Posterior cingulate gyrus (tissue), 11 donors: Measurements from ENCODE around the gene ME3.
"Not testable (repeated sequence)": the region's sequence is repeated elsewhere in the genome, so short reads cannot be mapped to it uniquely, and the experiment has no call there.

ENCODE experiments used
- DNase-seq, 10 donors: peaks; one replicate each; pipeline versions ENCODE4 v3.0.0 to v3.0.0-alpha.2; 2020 to 2021; ENCODE audit warnings: mixed read lengths in 3 of 10
- intact Hi-C: fragments of 100-400 bp; cut with DNase I; formaldehyde crosslinking; loops from one replicate; pipeline ENCODE4 v1.15.1; 2023

The ME3 gene

DNA sequence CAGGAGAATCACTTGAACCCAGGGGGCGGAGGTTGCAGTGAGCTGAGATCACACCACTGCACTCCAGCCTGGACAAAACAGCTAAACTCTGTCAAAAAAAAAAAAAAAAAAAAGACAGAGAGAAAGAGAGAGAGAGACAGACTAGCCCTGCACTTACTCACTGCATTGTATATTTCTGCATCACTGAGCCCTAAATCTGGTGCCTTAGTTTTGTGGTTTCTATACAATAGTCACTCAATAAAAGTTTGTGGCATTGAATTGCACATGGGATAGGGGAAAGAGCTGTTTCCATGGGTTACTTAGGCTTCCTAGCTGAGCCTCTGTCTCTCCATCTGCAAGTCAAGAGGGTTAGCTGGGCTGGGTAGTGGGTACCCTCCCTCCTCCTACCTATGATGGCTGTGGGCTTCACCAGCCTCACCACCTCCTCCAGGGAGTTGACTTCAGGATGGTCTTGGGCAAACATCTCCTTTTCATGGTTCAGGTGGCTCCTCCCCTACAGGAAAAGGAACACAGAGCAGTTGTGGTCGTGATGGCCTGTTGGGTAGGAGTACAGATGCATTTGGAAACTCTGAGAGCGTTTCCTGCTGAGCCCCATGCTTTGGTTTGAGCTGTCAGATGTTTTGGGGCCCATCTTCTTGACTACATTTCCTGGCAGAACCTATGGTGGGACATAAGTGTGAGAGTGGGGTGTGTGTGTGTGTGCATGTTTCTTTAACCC lies 224.5 kb downstream of the ME3 start:
- DNase-seq, result no peak
- intact Hi-C loops, result no loop called here

DNA sequence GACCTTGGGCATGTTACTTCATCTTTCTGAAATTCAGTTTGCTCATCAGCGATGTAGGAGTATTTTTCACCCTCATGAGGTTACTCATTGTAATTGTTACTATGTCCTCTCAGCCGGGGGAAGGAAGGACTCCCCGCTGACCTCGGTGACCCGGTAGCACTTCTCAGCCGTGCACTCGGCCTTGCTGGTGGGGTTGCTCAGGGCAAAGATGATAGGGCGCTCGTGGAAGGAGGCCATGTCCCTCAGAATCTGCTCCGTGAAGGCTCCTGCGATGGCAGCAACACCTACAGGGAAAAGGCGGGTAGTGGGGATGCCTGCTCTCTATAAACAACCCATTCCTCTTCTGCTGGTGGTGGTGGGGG lies 225.5 kb downstream of the ME3 start:
- intact Hi-C loops, result no loop called here
- DNase-seq, result no peak

DNA sequence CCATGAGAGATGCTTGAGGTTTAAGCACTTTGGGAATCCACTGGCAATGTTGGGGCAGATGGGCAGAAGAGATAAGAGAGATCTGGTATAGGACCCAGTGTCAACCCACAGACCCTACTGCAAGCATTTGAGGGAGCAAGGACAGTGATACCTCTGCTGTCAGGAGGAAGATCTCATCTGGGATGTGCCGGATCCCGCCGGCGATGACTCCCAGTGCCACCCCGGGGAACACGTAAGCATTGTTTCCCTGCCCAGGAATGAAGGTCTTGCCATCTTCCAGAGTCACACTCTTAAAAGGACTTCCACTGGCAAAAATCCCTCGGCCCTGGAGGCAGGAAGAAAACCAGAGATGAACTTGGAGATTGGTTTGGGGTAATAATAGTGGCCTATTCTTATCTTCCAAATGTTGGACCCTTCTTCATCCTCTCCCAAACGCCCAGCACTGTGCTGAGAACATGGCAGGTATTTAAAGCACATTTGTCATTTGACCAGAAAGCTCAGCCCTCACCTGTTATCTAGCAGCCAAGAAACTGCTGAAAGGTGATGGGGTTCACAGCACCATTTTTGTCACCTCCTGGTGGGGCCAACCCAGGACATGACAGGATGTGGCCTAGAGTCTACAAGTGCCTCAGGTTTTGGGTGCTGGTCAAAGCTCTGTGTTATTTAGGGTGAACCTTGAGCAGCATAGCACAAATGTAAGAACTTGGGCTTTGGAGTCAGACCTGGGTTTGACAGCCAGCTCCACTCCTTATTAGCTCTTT lies 226.1 kb downstream of the ME3 start:
- intact Hi-C loops, result no loop called here
- DNase-seq, result no peak

DNA sequence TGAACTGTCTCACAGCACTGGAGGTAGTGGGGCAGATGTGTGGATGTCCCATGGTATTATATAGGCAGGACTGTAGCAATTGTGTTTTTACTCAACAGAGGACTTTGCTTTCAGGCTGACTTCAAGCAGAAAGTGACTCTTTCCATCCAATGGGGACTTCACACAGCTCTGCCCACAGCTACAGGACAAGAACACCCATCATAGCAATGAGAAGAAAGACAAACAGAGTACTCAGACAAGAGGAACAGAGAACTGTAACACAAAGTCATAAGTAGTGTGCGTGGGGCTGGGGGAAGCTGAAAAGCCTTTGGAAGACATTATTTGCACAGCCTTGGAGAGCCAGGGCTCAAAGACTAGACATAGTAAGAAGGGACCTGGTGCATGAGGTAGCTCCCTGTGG lies 227.4 kb downstream of the ME3 start:
- intact Hi-C loops, result no loop called here
- no peak for DNase-seq

DNA sequence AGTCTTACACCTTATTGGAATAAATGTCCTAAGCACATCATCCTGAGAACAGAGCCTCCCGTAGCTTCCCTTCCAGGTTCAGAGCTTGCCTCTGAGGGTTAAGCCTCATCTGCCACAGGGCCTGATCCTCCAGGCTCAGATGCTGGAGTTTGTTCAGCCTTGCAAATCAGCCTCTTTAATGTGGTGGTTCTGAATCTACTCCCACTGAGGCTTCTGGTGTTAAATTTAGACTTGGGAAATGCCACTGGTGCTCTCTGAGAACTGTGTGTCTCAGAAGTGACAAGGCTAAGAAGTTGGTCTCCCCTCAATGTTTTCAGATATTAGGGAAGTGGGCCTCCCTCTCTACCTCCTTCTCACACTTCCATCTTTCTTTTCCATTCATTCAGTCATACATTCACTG lies 229.0 kb downstream of the ME3 start:
- DNase-seq, result no peak
- intact Hi-C loops, result no loop called here

DNA sequence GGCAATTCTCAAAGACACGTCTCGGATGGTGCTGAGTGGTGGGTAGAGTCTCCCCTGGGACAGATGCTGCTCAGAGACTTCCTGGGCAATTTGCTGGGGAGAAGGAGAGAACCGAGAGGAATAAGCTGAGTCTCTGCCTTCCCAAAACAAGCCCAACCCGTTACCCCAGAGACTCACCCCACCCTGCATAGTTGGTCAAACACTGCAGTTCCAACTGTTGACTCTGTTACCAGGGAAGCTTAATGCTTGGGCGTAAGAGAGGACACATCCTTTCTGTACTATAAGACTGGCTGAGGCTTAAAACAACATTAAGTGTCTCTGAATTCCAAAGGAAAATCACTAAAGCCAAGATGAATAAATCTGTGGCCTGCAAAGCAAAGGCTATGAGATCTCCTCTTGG lies 229.6 kb downstream of the ME3 start:
- DNase-seq, result no peak
- intact Hi-C loops, result no loop called here

DNA sequence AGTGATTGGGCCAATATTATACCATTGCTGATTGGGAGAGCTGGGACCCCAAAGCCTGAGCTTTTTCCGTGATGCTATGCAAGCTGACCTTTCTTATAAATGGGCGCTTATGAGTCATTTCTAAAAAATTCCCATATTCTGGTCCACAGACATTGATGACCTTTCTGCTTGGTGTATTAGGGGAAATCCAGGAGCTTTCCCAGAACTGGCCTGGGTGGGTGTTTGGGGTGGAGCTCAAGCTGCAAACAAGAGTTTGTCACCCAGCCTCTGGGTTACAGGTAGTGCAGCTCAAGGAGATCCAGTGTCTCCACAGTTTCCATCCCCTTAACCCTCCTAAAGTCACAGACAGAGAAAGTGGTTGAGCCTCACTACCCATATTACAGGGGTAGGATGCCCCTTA lies 230.0 kb downstream of the ME3 start:
- intact Hi-C loops, result no loop called here
- DNase-seq, result no peak

DNA sequence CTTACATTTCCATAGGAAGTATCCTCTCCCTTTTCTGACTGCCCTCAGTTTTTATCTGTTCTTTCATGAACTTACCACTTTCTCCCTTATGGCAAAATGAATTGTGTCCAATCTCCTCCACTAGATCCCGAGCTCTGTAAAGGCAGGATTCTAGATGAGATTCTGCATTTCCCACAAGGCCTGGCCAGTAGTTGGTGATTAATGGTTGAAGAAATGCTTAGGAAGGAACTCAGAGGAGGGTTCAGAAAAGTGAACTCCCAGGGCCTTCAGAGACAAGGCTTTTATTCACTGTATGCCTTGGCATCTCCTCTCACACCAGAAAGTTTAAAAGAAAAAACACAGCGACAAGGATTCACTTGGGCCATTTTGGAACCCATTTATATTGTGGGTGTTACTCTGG lies 231.6 kb downstream of the ME3 start:
- no peak for DNase-seq
- intact Hi-C loops, result no loop called here

DNA sequence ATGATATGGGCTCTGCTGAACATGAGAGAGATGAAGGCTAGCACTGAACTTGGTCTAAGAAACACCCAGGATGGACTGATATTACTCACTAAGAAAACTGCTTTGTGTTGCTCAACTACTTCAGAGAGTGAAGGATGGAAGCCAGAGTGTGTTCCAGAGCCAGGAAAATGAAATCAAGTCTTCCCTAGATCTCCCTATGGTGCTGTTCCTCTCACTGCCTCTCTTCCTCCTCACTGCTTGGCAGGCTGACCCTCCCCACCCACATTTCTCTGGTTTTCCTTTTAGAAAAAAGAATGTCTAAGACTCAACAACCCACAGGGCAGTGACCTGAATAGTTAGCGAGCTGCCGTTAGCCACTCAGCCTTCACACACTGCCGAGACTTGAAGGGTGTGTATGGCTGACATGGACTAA lies 232.1 kb downstream of the ME3 start:
- no peak for DNase-seq
- intact Hi-C loops, result no loop called here

DNA sequence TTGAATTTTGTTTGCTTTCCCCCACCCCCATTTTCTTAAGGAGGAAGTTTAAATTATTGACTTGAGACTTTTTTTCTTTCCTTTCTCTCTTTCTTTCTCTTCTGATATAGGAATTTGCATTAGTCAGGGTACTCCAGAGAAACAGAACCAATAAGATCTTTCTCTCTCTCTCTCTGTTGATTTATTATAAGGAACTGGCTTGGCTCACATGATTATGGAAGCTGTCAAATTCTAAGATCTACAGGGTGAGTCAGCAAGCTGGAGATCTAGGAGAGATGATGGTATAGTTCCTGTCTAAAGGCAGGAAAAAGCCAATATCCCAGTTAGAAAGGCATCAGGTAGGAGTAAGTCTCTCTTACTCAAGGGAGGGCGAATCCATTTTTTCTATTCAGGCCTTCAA lies 233.7 kb downstream of the ME3 start:
- DNase-seq, result no peak
- intact Hi-C loops, result no loop called here

DNA sequence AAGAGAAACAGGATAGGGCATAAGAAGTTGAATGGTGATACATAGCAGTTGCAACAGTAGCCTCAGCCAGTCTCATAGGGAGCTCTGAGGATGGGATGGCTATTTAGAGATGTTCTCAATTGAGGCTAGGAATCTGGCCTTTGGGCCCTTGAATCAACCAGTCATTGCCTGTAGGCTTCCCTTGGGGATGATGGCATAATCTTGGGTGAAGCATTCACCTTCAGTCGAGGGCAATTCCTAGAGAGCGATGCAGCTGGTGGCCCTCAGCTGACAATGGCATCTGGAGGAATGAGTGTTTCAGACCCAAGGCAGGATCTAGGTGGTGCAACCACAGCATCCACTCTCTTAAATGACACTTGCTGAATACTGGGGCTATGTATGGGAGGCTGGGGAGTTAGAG lies 236.7 kb downstream of the ME3 start:
- no peak for DNase-seq
- intact Hi-C loops, result no loop called here

DNA sequence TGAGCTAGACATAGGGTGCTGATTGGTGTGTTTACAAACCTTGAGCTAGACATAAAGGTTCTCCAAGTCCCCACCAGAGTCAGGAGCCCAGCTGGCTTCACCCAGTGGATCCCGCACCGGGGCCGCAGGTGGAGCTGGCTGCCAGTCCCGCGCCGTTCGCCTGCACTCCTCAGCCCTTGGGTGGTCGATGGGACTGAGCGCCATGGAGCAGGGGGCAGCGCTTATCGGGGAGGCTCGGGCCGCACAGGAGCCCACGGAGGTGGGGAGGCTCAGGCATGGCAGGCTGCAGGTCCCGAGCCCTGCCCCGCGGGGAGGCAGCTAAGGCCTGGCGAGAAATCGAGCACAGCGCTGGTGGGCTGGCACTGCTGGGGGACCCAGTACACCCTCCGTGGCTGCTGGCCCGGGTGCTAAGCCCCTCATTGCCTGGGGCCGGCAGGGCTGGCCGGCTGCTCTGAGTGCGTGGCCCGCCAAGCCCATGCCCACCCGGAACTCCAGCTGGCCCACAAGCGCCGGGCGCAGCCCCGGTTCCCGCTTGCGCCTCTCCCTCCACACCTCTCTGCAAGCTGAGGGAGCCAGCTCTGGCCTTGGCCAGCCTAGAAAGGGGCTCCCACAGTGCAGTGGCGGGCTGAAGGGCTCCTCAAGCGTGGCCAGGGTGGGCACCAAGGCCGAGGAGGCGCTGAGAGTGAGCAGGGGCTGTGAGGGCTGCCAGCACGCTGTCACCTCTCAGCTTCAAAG lies 238.9 kb downstream of the ME3 start:
- peak in 1 of 10 donors; percentile 76 for DNase-seq
- intact Hi-C loops, result not testable (repeated sequence)

DNA sequence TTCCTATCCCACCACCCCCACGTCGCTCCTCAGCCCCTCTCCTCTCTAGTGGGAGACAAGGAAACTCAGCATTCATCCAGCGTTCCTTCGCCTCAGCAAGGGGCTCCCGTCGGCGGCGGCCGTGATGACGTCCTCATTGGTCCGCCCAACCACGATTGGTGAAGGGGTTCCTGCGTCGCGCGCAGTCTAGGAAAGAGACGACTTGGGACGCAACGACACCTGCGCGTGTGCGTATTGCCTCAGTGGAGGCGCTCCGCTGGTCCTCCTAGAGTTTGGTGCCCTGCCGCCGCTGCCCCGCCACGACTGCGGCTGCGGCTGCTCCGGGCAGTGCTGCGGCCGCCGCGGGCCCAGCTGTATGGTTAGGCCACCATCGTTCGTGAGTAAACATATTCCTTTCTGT lies 241.2 kb downstream of the ME3 start:
- peak in 1 of 10 donors; percentile 59 for DNase-seq
- intact Hi-C loops, result no loop called here

DNA sequence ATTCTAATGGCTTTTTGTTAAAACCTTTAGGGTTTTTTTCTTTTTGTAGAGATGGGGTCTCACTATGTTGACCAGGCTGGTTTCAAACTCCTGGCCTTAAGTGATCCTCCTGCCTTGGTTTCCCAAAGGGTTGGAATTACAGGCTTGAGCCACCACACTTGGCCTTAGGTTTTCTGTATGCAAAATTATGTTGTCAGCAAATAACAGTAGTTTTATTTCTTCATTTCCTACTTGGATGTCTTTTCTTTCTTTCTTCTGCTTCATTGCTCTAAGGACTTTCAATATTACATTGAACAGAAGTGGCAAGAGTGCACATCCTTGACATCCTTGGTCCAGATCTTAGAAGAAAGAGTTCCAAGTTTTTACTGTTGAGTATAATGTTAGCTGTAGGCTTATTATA lies 245.0 kb downstream of the ME3 start:
- intact Hi-C loops, result no loop called here
- DNase-seq, result no peak

DNA sequence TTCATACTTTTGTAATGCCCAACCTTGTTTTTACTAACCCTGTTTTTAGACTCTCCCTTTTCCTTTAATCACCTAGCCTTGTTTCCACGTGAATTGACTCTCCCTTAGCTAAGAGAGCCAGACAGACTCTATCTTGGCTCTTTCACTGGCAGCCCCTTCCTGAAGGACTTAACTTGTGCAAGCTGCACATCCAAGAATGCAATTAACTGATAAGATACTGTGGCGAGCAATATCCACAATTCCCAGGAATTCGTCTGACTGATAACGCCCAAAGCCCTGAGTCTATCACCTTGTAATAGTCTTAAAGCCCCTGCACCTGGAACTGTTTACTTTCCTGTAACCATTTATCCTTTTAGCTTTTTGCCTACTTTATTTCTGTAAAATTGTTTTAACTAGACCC lies 248.9 kb downstream of the ME3 start:
- DNase-seq, intact Hi-C loops: not testable (repeated sequence)

DNA sequence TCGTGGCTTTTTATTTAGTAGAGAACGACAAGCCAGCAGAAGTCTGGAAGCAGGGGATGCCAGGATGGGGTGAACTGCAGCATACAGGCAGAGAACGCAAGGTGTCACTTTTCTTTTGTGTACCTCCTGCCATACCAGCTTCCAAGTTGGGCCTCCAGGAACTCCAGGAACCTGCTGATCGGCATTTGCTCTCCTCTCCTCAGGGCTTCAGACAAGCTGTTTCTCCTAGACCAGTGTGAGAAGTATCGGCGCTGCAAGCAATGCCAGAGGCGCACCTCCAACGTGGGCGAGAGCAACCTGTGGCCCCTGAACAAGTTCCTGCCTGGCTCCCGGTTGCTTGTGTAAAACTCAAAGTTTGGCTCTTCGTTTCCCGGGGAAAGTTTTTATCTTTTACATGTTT lies 250.0 kb downstream of the ME3 start:
- no peak for DNase-seq
- intact Hi-C loops, result no loop called here

DNA sequence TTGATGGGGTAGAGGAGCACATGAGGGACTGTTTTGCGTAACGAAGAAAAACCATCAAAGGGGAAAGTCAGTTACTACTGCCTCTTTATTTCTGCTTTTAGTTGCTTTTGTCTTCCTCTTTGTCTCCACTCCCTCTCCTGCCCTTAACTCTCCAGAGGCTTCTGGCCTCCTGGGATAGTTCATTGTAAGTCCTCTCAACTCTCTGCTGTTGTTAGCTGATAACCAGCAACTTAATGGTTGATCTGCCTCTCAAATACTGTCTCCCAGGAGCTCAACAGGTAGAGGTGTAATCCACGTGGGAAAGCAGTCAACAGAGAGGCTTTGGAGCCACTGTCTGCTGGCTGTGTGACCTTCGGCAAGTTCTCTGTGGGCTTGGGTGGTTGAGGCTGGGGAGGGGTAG lies 250.5 kb downstream of the ME3 start:
- intact Hi-C loops, result no loop called here
- no peak for DNase-seq

DNA sequence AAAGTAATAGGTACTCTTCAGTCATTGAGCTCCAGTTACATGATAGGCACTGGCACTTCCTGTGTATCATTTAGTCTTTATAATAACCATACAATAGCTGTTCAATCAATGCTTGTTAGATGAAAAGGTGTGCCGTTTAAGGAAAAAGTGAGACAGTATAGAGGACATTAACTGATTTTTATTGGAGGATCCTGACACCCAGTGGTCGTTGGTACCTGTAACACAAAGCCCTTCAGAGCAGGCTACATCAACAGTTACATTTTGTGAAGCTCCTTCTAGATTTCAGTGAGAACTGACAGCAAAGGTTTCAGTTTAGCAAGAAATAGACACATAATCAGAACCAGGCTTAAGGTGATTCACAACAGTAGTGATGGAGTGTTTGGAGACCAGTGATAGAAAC lies 253.5 kb downstream of the ME3 start:
- no peak for DNase-seq
- intact Hi-C loops, result no loop called here

DNA sequence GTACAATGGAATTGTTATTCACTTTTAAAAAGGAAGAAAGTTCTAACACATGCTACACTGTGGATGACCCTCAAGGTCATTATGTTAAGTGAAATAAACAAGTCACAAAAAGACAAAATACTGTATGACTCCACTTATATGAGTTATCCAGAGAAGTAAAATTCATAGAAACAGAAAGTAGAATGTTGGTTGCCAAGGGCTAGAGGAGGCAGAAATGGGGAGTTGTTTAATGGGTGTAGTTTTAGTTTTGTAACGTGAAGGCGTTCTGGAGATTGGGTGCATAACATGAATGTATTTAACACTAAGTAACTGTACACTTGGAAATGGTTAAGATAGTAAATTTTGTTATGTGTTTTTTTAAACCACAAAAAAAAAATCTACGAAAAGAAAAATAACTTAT lies 253.9 kb downstream of the ME3 start:
- DNase-seq, result no peak
- intact Hi-C loops, result no loop called here

DNA sequence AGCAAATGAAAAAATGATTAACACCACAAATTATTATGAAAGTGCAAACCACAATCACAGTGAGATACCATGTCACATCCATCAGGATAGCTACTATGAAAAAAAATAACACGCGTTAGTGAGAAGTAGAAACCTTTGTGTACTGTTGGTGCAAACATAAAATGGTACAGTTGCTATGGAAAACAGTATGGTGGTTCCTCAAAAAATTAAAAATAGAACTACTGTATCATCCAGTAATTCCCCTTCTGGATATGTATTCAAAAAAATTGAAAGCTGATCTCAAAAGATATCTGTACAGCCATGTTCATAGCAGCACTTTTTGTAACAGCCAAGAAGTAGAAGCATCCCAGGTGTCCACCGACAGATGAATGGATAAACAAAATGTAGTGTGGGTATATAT lies 254.3 kb downstream of the ME3 start:
- DNase-seq, result no peak
- intact Hi-C loops, result no loop called here

DNA sequence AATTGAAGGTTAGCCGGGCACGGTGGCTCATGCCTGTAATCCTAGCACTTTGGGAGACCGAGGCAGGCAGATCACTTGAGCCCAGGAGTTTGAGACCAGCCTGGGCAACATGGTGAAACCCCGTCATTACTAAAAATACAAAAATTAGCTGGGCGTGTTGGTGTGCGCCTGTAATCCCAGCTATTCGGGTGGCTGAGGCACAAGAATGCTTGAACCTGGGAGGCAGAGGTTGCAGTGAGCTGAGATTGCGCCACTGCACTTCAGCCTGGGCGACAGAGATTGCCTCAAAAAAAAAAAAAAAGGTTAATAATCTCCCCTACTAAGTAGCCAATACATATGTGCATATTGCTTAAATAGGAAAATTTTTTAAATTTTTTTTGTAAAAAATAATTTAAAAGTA lies 255.5 kb downstream of the ME3 start:
- intact Hi-C loops, DNase-seq: not testable (repeated sequence)

DNA sequence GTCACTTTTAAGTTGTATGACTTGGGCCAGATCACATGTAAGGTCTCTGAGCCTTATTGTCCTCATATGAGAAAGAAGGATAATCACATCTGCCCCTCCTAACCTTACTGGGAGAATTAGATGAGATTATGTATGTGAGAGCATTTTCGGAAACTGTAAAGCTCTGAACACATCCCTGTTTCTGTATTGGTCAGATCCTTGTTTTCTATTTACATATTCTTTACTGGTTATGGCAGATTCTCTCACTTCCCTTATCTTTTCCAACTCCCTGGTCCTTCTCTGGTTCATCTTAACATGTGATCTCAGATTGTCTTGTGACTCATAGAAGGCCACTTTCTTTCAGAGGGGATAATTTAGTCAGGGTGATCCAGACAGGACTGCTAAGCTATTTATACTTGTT lies 255.9 kb downstream of the ME3 start:
- intact Hi-C loops, result no loop called here
- DNase-seq, result no peak
